A549 (cell line): ENCODE results near the gene FAM124B.

Experiments used
- CEBPB ChIP-seq, 2 experiments: fragments of >200 bp in 1 of 2; sonication (Bioruptor Twin) in 1 of 2; formaldehyde crosslinking in 1 of 2; IDR thresholded peaks; 2 replicates each; pipeline ENCODE4 v1.6.1; 2012 to 2016
- CTCF ChIP-seq: fragments of >200 bp; sonication (Bioruptor Twin); formaldehyde crosslinking; IDR thresholded peaks from 3 replicates; pipeline ENCODE4 v1.5.1; 2016
- E2F6 ChIP-seq: IDR thresholded peaks from 2 replicates; pipeline ENCODE4 v1.6.1; 2012; ENCODE audit warnings: low read depth, borderline replicate concordance
- JUNB ChIP-seq: fragments of >200 bp; sonication (Bioruptor Twin); formaldehyde crosslinking; IDR thresholded peaks from 2 replicates; pipeline ENCODE4 v1.6.1; 2016
- MYC ChIP-seq: IDR thresholded peaks from 2 replicates; pipeline ENCODE4 v1.6.1; 2012; ENCODE audit warnings: mild to moderate bottlenecking, inconsistent platforms, low read length, improper control_type of control experiment, borderline replicate concordance
- NFE2L2 ChIP-seq: fragments of 150-350 bp; conservative IDR thresholded peaks from 2 replicates; pipeline ENCODE4 v1.6.1; 2014; ENCODE audit warnings: low read length
- POLR2A ChIP-seq: IDR thresholded peaks from 2 replicates; pipeline ENCODE4 v1.6.1; 2012; ENCODE audit warnings: mild to moderate bottlenecking, low read length
- RAD21 ChIP-seq, 2 experiments: fragments of >200 bp in 1 of 2; sonication (Bioruptor Twin) in 1 of 2; formaldehyde crosslinking in 1 of 2; IDR thresholded peaks in 1 of 2; conservative IDR thresholded peaks in 1 of 2; 2 replicates in 1 of 2; 3 replicates in 1 of 2; pipeline ENCODE4 v1.6.1; 2012 to 2018; ENCODE audit warnings: inconsistent platforms in 1 of 2
- RNF2 ChIP-seq: fragments of 200-600 bp; sonication (generic); IDR thresholded peaks from 2 replicates; pipeline ENCODE4 v1.6.1; 2016; ENCODE audit warnings: low read depth, mild to moderate bottlenecking, antibody characterized with exemption, moderate library complexity, borderline replicate concordance

- TF ChIP-seq JUNB (no peak), RNF2 (no peak), POLR2A (no peak), NFE2L2 (no peak), E2F6 (no peak), CTCF (no peak), CEBPB (IDR thresholded peaks at IDR 0.05) (no peak), RAD21 (conservative IDR thresholded peaks at IDR 0.05 in 1 of 2, IDR thresholded peaks at IDR 0.05 in 1 of 2) (no peak), MYC (no peak)
These were observed 15.4 kb upstream of the FAM124B start for GRCh38 chr2:224417361-224417729.
